ENCODE data around the gene IFITM5. TPM values are rescaled to one million over a fixed set of nuclear protein-coding genes. Genes with fewer than 3 reads are reported as not detected.

IFITM5 gene
- total RNA-seq, 1 experiment from 2014 or later = not detected

GRCh38 chr11:255176-255575 is 44.1 kb downstream of the IFITM5 start:
- H4K91ac ChIP-seq (ENCODE audit: insufficient read length, low read depth, low read length) = no peak overlapping the region
- H3K4me3 Mint-ChIP-seq = no peak overlapping the region
- no CpG with 5 or more reads among the region's 3 CpGs for WGBS (ENCODE audit: extremely low coverage, insufficient read length, low lambda C conversion rate)
- no peak overlapping the region for H4K5ac ChIP-seq (ENCODE audit: insufficient read length, low read depth, low read length)
- no peaks in the 10 kb centered on the region for H3K9me3 ChIP-seq (ENCODE audit: control insufficient read depth, low read depth, low read length)
- no peaks in the 10 kb centered on the region for H3K79me2 ChIP-seq (ENCODE audit: insufficient read depth, low read length)
- peaks cover 0 to 5% of the 10 kb centered on the region in 2 experiments; a peak in 2 of 4 replicates for H3K4me1 Mint-ChIP-seq
- H2AFZ ChIP-seq (ENCODE audit: low read length) = no peak overlapping the region
- H3K4me2 ChIP-seq (ENCODE audit: insufficient read depth, insufficient read length, low read length) = no peak overlapping the region
- no peak overlapping the region for H2BK5ac ChIP-seq (ENCODE audit: insufficient read length, low read length)
- no peak overlapping the region for H3K56ac ChIP-seq (ENCODE audit: insufficient read length, low read depth, low read length)
- no peak overlapping the region for H3K9ac ChIP-seq (ENCODE audit: extremely low read depth, insufficient read length, low read length)
- no peak overlapping the region for H3K4ac ChIP-seq (ENCODE audit: low read depth, low read length)
- no peaks in the 10 kb centered on the region for H3K4me1 ChIP-seq (ENCODE audit: insufficient read depth, low read length)
- peaks cover 22 to 33% (median 26%) of the 10 kb centered on the region in 3 experiments for H3K36me3 Mint-ChIP-seq (ENCODE audit: insufficient read depth in 1 of 3, low read depth in 3 of 3)
- H3K27me3 ChIP-seq (ENCODE audit: insufficient read depth, low read length) = no peaks in the 10 kb centered on the region
- H3K79me1 ChIP-seq (ENCODE audit: insufficient read depth, low read depth, low read length, poor library complexity, severe bottlenecking) = no peaks in the 10 kb centered on the region
- no peaks in the 10 kb centered on the region for H3K23me2 ChIP-seq (ENCODE audit: insufficient read length, low read depth, low read length, poor library complexity, severe bottlenecking)
- H3K27ac Mint-ChIP-seq = no peak overlapping the region
- H3K14ac ChIP-seq (ENCODE audit: insufficient read depth, low read length) = no peak overlapping the region
- no peak overlapping the region for H3K23ac ChIP-seq (ENCODE audit: insufficient read length, low read depth, low read length)
- DNase-seq = no peak
- H3K27ac ChIP-seq (ENCODE audit: insufficient read length, low read depth, low read length) = no peak overlapping the region
- H4K20me1 ChIP-seq (ENCODE audit: control insufficient read depth, insufficient read depth, insufficient read length) = no peaks in the 10 kb centered on the region
- H4K8ac ChIP-seq (replicated peaks; ENCODE audit: insufficient read length, low read depth, low read length) = no peak overlapping the region
- H3K18ac ChIP-seq (ENCODE audit: insufficient read length, low read depth, low read length) = no peak overlapping the region
- no peak overlapping the region for H2BK12ac ChIP-seq (ENCODE audit: insufficient read length, low read depth, low read length)
- no peak overlapping the region for H2AK5ac ChIP-seq (ENCODE audit: insufficient read length, low read length)
- no peaks in the 10 kb centered on the region; a peak in 1 of 5 replicates for H3K9me3 Mint-ChIP-seq
- no peak overlapping the region for H2BK120ac ChIP-seq (ENCODE audit: low read depth, low read length, poor library complexity, severe bottlenecking)
- H3K27me3 Mint-ChIP-seq (ENCODE audit: low read depth) = no peaks in the 10 kb centered on the region; the same call in 1 of the 2 replicates
- H3T11ph ChIP-seq (ENCODE audit: low read length) = no peak overlapping the region
- no peak overlapping the region for H2BK15ac ChIP-seq (ENCODE audit: low read depth, low read length)
- H2BK20ac ChIP-seq (ENCODE audit: low read depth, low read length, poor library complexity, severe bottlenecking) = no peak overlapping the region
- no peak for TF ChIP-seq CTCF (conservative IDR thresholded peaks at IDR 0.05)
